NCI-H345 (cell line): ENCODE data around the gene GTF2IRD1.
"Not testable (repeated sequence)": the region's sequence is repeated elsewhere in the genome, so short reads cannot be mapped to it uniquely, and the experiment has no call there.

Source experiments
- DNase-seq: peaks from one replicate; lab custom pipeline; 2025; lab: John Stamatoyannopoulos, UW

Gene GTF2IRD1

DNA sequence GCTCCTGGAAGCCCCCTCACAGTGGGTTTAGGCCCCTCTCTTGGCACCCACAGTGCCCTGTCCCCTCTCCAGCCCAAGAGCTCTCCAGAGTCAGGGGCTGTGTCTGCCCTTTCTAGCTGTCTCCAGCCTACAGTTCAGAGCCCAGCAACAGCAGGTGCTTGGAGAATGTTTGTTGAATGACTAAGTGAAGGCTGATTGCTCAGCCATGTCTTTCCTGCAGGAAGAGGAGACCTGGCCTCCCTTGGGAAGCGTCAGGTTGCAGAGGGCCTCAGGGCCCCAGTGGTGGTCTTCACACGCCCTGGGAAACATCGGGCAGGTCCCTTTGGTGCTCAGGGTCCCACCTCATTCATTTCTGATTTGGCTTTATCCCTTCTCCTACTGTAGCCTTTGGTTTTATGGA lies 62.5 kb downstream of the GTF2IRD1 start:
- DNase-seq: no peak

- DNase-seq: no peak
These were observed 64.3 kb downstream of the GTF2IRD1 start for GRCh38 chr7:74518041-74518440.

GRCh38 chr7:74518654-74519053 lies 64.9 kb downstream of the GTF2IRD1 start:
- DNase-seq: no peak

DNA sequence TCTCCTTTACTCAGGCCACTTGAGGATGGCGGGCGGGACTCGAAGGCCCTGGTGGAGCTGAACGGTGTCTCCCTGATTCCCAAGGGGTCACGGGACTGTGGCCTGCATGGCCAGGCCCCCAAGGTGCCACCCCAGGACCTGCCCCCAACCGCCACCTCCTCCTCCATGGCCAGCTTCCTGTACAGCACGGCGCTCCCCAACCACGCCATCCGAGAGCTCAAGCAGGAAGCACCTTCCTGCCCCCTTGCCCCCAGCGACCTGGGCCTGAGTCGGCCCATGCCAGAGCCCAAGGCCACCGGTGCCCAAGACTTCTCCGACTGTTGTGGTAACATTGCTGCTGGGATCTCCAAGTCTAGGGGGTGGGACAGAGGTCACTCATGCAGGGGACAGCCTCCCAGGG lies 65.7 kb downstream of the GTF2IRD1 start:
- no peak for DNase-seq

- no peak for DNase-seq
These were observed 68.1 kb downstream of the GTF2IRD1 start for GRCh38 chr7:74521855-74522254.

GRCh38 chr7:74522281-74522905 lies 68.7 kb downstream of the GTF2IRD1 start:
- DNase-seq: no peak

DNA sequence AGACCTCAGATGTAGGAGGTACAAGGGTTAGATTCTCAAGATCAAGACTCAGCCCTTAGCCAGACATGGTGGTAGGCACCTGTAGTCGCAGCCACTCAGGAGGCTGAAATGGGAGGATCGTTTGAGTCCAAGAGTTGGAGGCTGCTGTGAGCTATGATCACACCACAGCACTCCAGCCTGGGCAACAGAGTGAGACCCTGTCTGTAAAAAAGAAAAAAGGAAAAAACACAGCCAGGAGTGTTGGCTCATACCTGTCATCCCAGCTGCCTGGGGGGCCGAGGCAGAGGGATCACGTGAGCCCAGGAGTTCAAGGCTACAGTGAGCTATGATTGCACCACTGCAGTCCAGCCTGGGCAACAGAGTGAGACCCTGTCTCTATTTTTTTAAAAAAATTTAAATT lies 69.3 kb downstream of the GTF2IRD1 start:
- DNase-seq: no peak

- DNase-seq: no peak
These were observed 71.4 kb downstream of the GTF2IRD1 start for GRCh38 chr7:74525140-74525539.

DNA sequence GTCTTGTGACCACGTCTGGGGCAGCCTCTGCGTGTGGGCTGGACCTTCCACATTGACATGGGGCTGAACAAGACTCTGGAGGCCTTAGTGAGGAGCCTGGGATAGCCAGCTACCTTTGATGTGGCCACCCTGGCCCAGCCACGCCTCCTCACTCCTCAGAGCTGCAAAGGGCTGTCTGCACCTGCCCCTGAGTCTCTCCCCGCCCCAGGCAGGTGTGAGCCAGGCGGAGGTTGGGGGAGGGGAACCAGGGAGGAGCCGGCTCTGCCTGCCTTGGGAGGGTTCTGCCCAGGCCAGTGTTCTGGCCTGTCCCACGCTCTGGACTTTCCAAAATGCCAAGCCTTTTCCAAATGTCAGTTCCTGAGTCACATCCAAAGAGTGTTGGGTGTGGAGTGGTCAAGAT lies 72.2 kb downstream of the GTF2IRD1 start:
- peak; percentile 90 for DNase-seq

DNA sequence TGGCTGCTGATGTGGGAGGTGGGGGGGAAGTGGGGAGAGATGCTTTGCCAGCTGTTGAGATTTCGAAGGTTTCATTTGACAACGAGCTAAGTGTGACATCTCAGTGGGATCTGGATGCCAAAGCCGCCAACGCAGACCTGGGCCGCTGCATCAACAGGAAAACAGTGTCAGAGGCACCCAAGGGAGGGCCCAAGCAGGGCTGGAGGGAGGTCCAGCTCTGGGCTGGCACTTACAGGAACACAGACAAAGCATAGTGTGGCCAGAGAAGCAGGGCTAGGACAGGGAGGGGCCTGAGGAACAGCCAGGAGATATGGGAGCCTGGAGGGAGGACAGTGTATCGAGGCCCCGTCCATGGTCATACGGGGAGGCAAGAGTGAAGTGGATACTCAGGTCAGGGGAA lies 73.1 kb downstream of the GTF2IRD1 start:
- no peak for DNase-seq

GRCh38 chr7:74527842-74528241 lies 74.1 kb downstream of the GTF2IRD1 start:
- peak; percentile 30 for DNase-seq

DNA sequence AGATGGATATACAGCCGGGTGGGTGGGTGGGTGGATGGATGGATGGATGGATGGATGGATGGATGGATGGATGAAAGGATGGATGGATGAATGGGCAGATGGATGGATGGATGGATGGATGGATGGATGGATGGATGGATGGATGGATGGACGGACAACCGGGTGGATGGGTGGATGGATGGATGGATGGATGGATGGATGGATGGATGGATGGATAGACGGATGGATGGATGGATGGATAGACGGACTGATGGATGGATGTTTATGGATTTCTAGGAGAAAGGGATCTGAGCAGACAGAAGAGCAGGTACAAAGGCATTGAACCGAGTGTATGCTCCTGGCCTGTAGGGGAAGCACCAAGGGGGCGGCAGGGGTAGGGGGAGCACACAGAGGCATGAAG lies 75.1 kb downstream of the GTF2IRD1 start:
- DNase-seq: not testable (repeated sequence)

- no peak for DNase-seq
These were observed 82.2 kb downstream of the GTF2IRD1 start for GRCh38 chr7:74535951-74536356.

DNA sequence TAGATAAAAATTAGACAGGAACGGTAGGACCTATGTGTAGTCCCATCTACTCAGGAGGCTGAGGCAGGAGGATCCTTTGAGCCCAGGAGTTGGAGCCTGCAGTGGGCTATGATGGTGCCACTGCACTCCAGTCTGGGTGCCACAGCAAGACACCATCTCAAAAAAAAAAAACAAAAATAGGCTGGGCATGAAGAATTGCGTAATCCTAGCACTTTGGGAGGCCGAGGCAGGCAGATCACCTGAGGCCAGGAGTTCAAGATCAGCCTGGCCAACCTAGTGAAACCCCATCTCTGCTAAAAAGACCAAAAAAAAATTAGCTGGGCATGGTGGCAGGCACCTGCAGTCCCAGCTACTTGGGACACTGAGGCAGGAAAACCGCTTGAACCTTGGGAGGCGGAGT lies 88.2 kb downstream of the GTF2IRD1 start:
- not testable (repeated sequence) for DNase-seq

DNA sequence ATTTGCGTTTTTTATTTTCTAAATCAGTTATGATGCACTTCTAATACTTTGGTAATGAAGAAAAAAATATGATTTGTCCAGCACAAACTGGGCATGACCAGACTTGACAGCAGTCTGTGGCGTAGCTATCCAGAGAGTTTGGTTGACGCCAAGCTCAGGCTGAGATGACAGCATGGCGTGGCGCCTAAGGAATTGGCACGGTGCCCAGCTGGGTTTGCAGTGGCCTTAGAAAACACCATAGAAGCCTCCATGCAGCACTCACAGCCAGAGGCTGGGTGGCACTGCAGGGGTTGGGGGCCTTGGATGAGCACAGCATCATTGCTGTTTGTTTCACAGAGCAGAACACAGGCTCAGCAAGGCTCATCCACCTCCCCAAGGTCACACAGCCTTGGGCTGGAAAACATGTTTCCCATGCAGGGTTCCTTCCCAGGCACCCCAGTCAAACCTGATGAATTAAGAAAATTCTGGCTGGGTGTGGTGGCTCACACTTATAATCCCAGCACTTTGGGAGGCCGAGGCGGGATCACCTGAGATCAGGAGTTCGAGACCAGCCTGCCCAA lies 88.9 kb downstream of the GTF2IRD1 start:
- peak; percentile 97 for DNase-seq

GRCh38 chr7:74544706-74545469 lies 91.2 kb downstream of the GTF2IRD1 start:
- peak; percentile 5 for DNase-seq

- no peak for DNase-seq
These were observed 92.2 kb downstream of the GTF2IRD1 start for GRCh38 chr7:74545921-74546320.

GRCh38 chr7:74553596-74554012 lies 99.9 kb downstream of the GTF2IRD1 start:
- not testable (repeated sequence) for DNase-seq

GRCh38 chr7:74554178-74554577 lies 100.5 kb downstream of the GTF2IRD1 start:
- no peak for DNase-seq

GRCh38 chr7:74560086-74560719 lies 106.5 kb downstream of the GTF2IRD1 start:
- DNase-seq: no peak

- no peak for DNase-seq
These were observed 108.3 kb downstream of the GTF2IRD1 start for GRCh38 chr7:74561898-74562613.

DNA sequence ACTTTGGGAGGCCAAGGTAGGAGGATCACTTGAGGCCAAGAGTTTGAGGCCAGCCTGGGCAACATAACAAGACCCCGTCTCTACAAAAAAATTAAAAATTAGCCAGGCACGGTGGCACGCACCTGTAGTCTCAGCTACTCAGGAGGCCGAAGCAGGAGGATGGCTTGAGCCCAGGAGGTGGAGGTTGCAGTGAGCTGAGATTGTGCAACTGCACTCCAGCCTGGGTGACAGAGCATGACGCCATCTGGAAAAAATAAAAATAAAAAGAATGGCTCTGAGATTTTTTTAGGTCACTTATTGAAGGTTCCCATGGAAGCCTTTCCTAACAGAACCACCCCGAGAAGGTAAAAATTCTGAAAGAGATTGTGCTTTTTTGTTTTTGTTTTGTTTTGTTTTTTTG lies 109.9 kb downstream of the GTF2IRD1 start:
- not testable (repeated sequence) for DNase-seq
